Measurements from ENCODE around the gene GJA9. TPM values are rescaled to one million over a fixed set of nuclear protein-coding genes. Genes with fewer than 3 reads are reported as not detected.
"Not testable (repeated sequence)": the region's sequence is repeated elsewhere in the genome, so short reads cannot be mapped to it uniquely, and the experiment has no call there.

GJA9 gene
- not detected for total RNA-seq
- polyA plus RNA-seq: 0.07 TPM
- long read RNA-seq, donor 1: 0 reads
- long read RNA-seq, donor 2: 0 reads
- long read RNA-seq, donor 3: 0 reads
- long read RNA-seq, donor 4, partial matches to known transcripts: 0 of 1 reads
- long read RNA-seq, donor 4, other reads (novel, unspliced or antisense): 0 of 1 reads

GRCh38 chr1:38881487-38881886 lies at the start of gene GJA9:
Gene GJA9, minus strand, starts transcription at chr1:38881587. Its CDS starts 5,489 bp downstream, at chr1:38876098.
- DNase-seq (no peak), ATAC-seq (no peak)
- no peak within 1 kb of the TSS for H3K4me3 ChIP-seq (ENCODE audit: low read length)
- intact Hi-C loops (cut with DNase I): no loop called here
- no peaks in the 10 kb centered on the region for H3K27me3 ChIP-seq (ENCODE audit: control insufficient read depth, insufficient read depth)
- H3K9me3 ChIP-seq (ENCODE audit: control insufficient read depth, low read length): no peaks in the 10 kb centered on the region
- no peaks in the 10 kb centered on the region for H3K4me1 ChIP-seq (ENCODE audit: control insufficient read depth, insufficient read depth, low read length)
- no peak within 1 kb of the TSS for H3K27ac ChIP-seq (ENCODE audit: low read length)

GRCh38 chr1:38929476-38929875 lies 48.1 kb upstream of the GJA9 start:
- Histone ChIP-seq H3K27me3 (ENCODE audit: control insufficient read depth, insufficient read depth) (no peaks in the 10 kb centered on the region), H3K9me3 (ENCODE audit: control insufficient read depth, low read length) (no peaks in the 10 kb centered on the region), H3K4me1 (ENCODE audit: control insufficient read depth, insufficient read depth, low read length) (no peaks in the 10 kb centered on the region), H3K4me3 (ENCODE audit: low read length) (no peak overlapping the region), H3K27ac (ENCODE audit: low read length) (no peak overlapping the region)
- intact Hi-C loops (cut with DNase I): no loop called here
- no peak for ATAC-seq
- 74% methylated on average over 6 of the region's 6 CpGs for WGBS
- no peak for DNase-seq

- Histone ChIP-seq H3K27me3 (ENCODE audit: control insufficient read depth, insufficient read depth) (no peaks in the 10 kb centered on the region), H3K27ac (ENCODE audit: low read length) (no peak overlapping the region), H3K4me3 (ENCODE audit: low read length) (no peak overlapping the region), H3K9me3 (ENCODE audit: control insufficient read depth, low read length) (no peaks in the 10 kb centered on the region), H3K4me1 (ENCODE audit: control insufficient read depth, insufficient read depth, low read length) (no peaks in the 10 kb centered on the region)
- DNase-seq: no peak
- 63% methylated on average over 8 of the region's 8 CpGs for WGBS
- intact Hi-C loops (cut with DNase I): no loop called here
- no peak for ATAC-seq
Observed at GRCh38 chr1:38929054-38929453, 47.7 kb upstream of the GJA9 start.

GRCh38 chr1:38926091-38926490 lies 44.7 kb upstream of the GJA9 start:
- Histone ChIP-seq H3K27ac (ENCODE audit: low read length) (no peak overlapping the region), H3K9me3 (ENCODE audit: control insufficient read depth, low read length) (no peaks in the 10 kb centered on the region), H3K4me1 (ENCODE audit: control insufficient read depth, insufficient read depth, low read length) (no peaks in the 10 kb centered on the region), H3K4me3 (ENCODE audit: low read length) (no peak overlapping the region), H3K27me3 (ENCODE audit: control insufficient read depth, insufficient read depth) (no peaks in the 10 kb centered on the region)
- no peak for DNase-seq
- ATAC-seq: no peak
- 86% methylated on average over 3 of the region's 3 CpGs for WGBS
- intact Hi-C loops (cut with DNase I): no loop called here

- intact Hi-C loops (cut with DNase I): no loop called here
- WGBS: 92% methylated on average over 2 of the region's 2 CpGs
- no peak for ATAC-seq
- no peak for DNase-seq
- H3K4me1 ChIP-seq (ENCODE audit: control insufficient read depth, insufficient read depth, low read length): no peaks in the 10 kb centered on the region
- H3K27me3 ChIP-seq (ENCODE audit: control insufficient read depth, insufficient read depth): no peaks in the 10 kb centered on the region
- no peak overlapping the region for H3K4me3 ChIP-seq (ENCODE audit: low read length)
- no peaks in the 10 kb centered on the region for H3K9me3 ChIP-seq (ENCODE audit: control insufficient read depth, low read length)
- no peak overlapping the region for H3K27ac ChIP-seq (ENCODE audit: low read length)
Observed at GRCh38 chr1:38925391-38925790, 44.0 kb upstream of the GJA9 start.

- intact Hi-C loops (cut with DNase I): no loop called here
- ATAC-seq: no peak
Observed at GRCh38 chr1:38923607-38924006, 42.2 kb upstream of the GJA9 start.

GRCh38 chr1:38919130-38919529 lies 37.7 kb upstream of the GJA9 start:
- Histone ChIP-seq H3K4me3 (ENCODE audit: low read length) (no peak overlapping the region), H3K9me3 (ENCODE audit: control insufficient read depth, low read length) (no peaks in the 10 kb centered on the region), H3K4me1 (ENCODE audit: control insufficient read depth, insufficient read depth, low read length) (no peaks in the 10 kb centered on the region), H3K27me3 (ENCODE audit: control insufficient read depth, insufficient read depth) (no peaks in the 10 kb centered on the region), H3K27ac (ENCODE audit: low read length) (no peak overlapping the region)
- intact Hi-C loops (cut with DNase I): no loop called here
- WGBS: 55% methylated on average over 3 of the region's 3 CpGs
- ATAC-seq (peak in 1 of 2 donors; percentile 39), DNase-seq (no peak)

More at GRCh38 chr1:38923607-38924006, 42.2 kb upstream of the GJA9 start:
- H3K4me3 ChIP-seq (ENCODE audit: low read length): no peak overlapping the region
- H3K27ac ChIP-seq (ENCODE audit: low read length): no peak overlapping the region
- no peaks in the 10 kb centered on the region for H3K4me1 ChIP-seq (ENCODE audit: control insufficient read depth, insufficient read depth, low read length)
- DNase-seq: no peak
- H3K27me3 ChIP-seq (ENCODE audit: control insufficient read depth, insufficient read depth): no peaks in the 10 kb centered on the region
- no peaks in the 10 kb centered on the region for H3K9me3 ChIP-seq (ENCODE audit: control insufficient read depth, low read length)
- 87% methylated on average over 3 of the region's 3 CpGs for whole genome bisulfite sequencing

GRCh38 chr1:38918568-38918967 lies 37.2 kb upstream of the GJA9 start:
- Histone ChIP-seq H3K9me3 (ENCODE audit: control insufficient read depth, low read length) (no peaks in the 10 kb centered on the region), H3K4me3 (ENCODE audit: low read length) (no peak overlapping the region), H3K27me3 (ENCODE audit: control insufficient read depth, insufficient read depth) (no peaks in the 10 kb centered on the region), H3K4me1 (ENCODE audit: control insufficient read depth, insufficient read depth, low read length) (no peaks in the 10 kb centered on the region), H3K27ac (ENCODE audit: low read length) (no peak overlapping the region)
- WGBS: 82% methylated on average over 5 of the region's 5 CpGs
- intact Hi-C loops (cut with DNase I): no loop called here
- ATAC-seq (no peak), DNase-seq (no peak)

GRCh38 chr1:38917772-38918171 lies 36.4 kb upstream of the GJA9 start:
- no peak for ATAC-seq

GRCh38 chr1:38917337-38917736 lies 36.0 kb upstream of the GJA9 start:
- Histone ChIP-seq H3K27ac (ENCODE audit: low read length) (no peak overlapping the region), H3K27me3 (ENCODE audit: control insufficient read depth, insufficient read depth) (no peaks in the 10 kb centered on the region), H3K9me3 (ENCODE audit: control insufficient read depth, low read length) (no peaks in the 10 kb centered on the region), H3K4me1 (ENCODE audit: control insufficient read depth, insufficient read depth, low read length) (no peaks in the 10 kb centered on the region), H3K4me3 (ENCODE audit: low read length) (no peak overlapping the region)
- WGBS: 86% methylated on average over 3 of the region's 3 CpGs
- intact Hi-C loops (cut with DNase I): no loop called here
- ATAC-seq: no peak
- DNase-seq: no peak

More at GRCh38 chr1:38917772-38918171, 36.4 kb upstream of the GJA9 start:
- no peak overlapping the region for H3K4me3 ChIP-seq (ENCODE audit: low read length)
- H3K27me3 ChIP-seq (ENCODE audit: control insufficient read depth, insufficient read depth): no peaks in the 10 kb centered on the region
- DNase-seq: no peak
- 87% methylated on average over 1 of the region's 1 CpG for WGBS
- no peak overlapping the region for H3K27ac ChIP-seq (ENCODE audit: low read length)
- H3K4me1 ChIP-seq (ENCODE audit: control insufficient read depth, insufficient read depth, low read length): no peaks in the 10 kb centered on the region
- intact Hi-C loops (cut with DNase I): no loop called here
- no peaks in the 10 kb centered on the region for H3K9me3 ChIP-seq (ENCODE audit: control insufficient read depth, low read length)

GRCh38 chr1:38915352-38915948 lies 34.1 kb upstream of the GJA9 start:
- WGBS: 42% methylated on average over 3 of the region's 3 CpGs
- no peak overlapping the region for H3K27ac ChIP-seq (ENCODE audit: low read length)
- no peaks in the 10 kb centered on the region for H3K27me3 ChIP-seq (ENCODE audit: control insufficient read depth, insufficient read depth)
- ATAC-seq: no peak
- no peak overlapping the region for H3K4me3 ChIP-seq (ENCODE audit: low read length)
- no peaks in the 10 kb centered on the region for H3K9me3 ChIP-seq (ENCODE audit: control insufficient read depth, low read length)
- H3K4me1 ChIP-seq (ENCODE audit: control insufficient read depth, insufficient read depth, low read length): no peaks in the 10 kb centered on the region
- intact Hi-C loops (cut with DNase I): no loop called here
- DNase-seq: no peak

- 96% methylated on average over 8 of the region's 8 CpGs for WGBS
- H3K9me3 ChIP-seq (ENCODE audit: control insufficient read depth, low read length); H3K27ac ChIP-seq (ENCODE audit: low read length); intact Hi-C loops (cut with DNase I); H3K4me1 ChIP-seq (ENCODE audit: control insufficient read depth, insufficient read depth, low read length); H3K27me3 ChIP-seq (ENCODE audit: control insufficient read depth, insufficient read depth); ATAC-seq; DNase-seq; H3K4me3 ChIP-seq (ENCODE audit: low read length): not testable (repeated sequence)
Observed at GRCh38 chr1:38914908-38915307, 33.5 kb upstream of the GJA9 start.

Measured in right cardiac atrium (tissue), 5 donors.